Globus pallidus (tissue), 1 donor: ENCODE results near the gene MUC16.

Experiments used
- DNase-seq: peaks from one replicate; pipeline ENCODE4 v3.0.0-alpha.2; 2015; ENCODE audit warnings: low spot score

MUC16 gene

DNA sequence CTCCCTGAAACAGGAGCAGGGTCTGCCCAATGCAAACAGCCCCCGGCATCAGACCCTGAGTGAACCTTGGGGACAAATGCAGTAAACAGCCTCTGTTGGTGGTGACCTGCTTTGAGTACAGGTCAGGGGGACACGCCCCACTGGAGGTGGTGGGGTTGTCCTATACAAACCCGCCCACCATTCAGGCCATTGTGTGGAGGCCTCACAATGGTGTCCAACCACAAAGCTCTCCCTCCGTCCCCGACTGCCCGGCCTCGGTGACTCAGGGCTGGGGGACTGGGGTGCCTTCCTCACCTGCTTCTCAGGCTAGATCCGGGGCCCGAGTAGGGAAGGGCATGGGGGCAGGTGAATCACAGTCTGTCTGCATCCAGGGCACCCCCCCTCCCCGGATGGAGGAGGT is 1.5 kb downstream of the MUC16 start:
- no peak for DNase-seq

- DNase-seq = no peak
Measured at GRCh38 chr19:9000933-9001332, 9.3 kb downstream of the MUC16 start.

- no peak for DNase-seq
Measured at GRCh38 chr19:8988204-8988603, 22.0 kb downstream of the MUC16 start.

DNA sequence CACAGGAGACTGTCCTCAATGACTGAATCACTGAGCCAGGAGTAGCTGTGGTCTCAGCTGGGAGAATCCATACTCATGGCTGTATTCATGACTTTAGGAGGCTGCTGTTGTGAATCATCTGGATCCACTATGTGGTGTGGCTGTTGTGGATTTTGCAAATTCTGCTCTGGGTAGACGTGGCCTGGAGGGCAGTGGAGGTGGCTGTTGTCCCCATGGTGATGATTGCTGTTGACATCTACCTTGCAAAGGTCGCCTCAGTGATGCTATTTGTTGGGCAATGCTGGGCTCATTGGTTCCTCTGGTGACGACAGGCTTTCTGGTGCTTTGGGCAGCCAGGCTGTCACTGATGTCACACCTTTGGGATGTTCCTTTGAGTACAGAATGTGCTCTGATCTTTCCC is 23.9 kb downstream of the MUC16 start:
- no peak for DNase-seq

DNA sequence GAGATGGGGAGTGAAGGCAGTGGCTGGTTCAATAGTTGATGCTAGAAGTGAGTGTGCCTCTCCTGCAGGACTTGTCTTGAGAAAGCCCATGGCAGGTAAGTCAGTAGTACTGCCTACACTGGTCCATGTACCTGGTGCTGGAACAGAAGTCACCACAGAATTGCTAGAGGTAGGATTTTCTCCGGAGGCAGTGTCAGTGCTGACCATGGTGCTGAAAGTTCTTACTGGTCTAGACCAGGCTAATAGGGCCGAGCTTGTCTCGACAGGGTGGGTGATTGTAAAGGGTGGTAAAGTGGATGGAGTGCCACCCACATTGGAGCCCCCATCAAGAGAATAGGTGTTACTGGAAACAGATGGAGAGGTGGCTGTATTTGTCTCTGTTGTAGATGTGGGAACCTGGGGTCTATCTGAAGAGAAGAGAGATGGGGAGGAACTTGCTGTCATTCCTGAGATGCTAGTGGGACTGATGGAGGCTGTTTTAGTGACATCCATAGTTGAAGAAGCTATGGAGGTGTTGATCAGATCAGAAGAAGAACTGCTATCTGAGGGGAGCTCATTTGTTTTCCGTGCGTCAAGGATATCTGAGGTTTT is 36.6 kb downstream of the MUC16 start:
- no peak for DNase-seq

GRCh38 chr19:8965887-8966286 is 44.3 kb downstream of the MUC16 start:
- DNase-seq = no peak
